Astrocyte (in vitro differentiated cells and primary cell): Measurements from ENCODE around the gene LAMA4. TPM values are rescaled to one million over a fixed set of nuclear protein-coding genes. Genes with fewer than 3 reads are reported as not detected.

Experiments
- DNase-seq: peaks from one replicate; pipeline ENCODE4 v3.0.0-alpha.2; 2010; ENCODE audit warnings: low read depth
- FAIRE-seq: peaks from 2 replicates; lab custom pipeline; 2011; peaks lifted over from hg19 to GRCh38; lab: Jason Lieb, UNC
- H2AFZ ChIP-seq: 2 replicates; pipeline ENCODE4 v1.6.0; 2012; ENCODE audit warnings: low read depth, low read length, inconsistent platforms
- H3K27ac ChIP-seq: 2 replicates; pipeline ENCODE4 v1.5.1; 2011; ENCODE audit warnings: low read depth, low read length, inconsistent platforms
- H3K27me3 ChIP-seq: 2 replicates; pipeline ENCODE4 v1.6.0; 2011; ENCODE audit warnings: low read length, inconsistent platforms; ENCODE audit not compliant: insufficient read depth
- H3K36me3 ChIP-seq: 2 replicates; pipeline ENCODE4 v1.5.1; 2011; ENCODE audit warnings: low read length, inconsistent platforms; ENCODE audit not compliant: insufficient read depth
- H3K4me1 ChIP-seq: 2 replicates; pipeline ENCODE4 v1.5.1; 2011; ENCODE audit warnings: low read length, inconsistent platforms; ENCODE audit not compliant: insufficient read depth
- H3K4me2 ChIP-seq: 2 replicates; pipeline ENCODE4 v1.6.0; 2012; ENCODE audit warnings: low read length, inconsistent platforms
- H3K4me3 ChIP-seq: 2 replicates; pipeline ENCODE4 v1.5.1; 2011; ENCODE audit warnings: low read depth, mild to moderate bottlenecking, low read length, inconsistent platforms; ENCODE audit not compliant: insufficient read depth
- H3K79me2 ChIP-seq: 2 replicates; pipeline ENCODE4 v1.6.0; 2012; ENCODE audit warnings: mild to moderate bottlenecking, low read length, inconsistent platforms; ENCODE audit not compliant: insufficient read depth
- H3K9ac ChIP-seq: 2 replicates; pipeline ENCODE4 v1.6.0; 2012; ENCODE audit warnings: mild to moderate bottlenecking, low read length, inconsistent platforms
- H3K9me3 ChIP-seq: 2 replicates; pipeline ENCODE4 v1.5.1; 2012; ENCODE audit warnings: low read depth, mild to moderate bottlenecking, low read length, inconsistent platforms; ENCODE audit not compliant: insufficient read depth
- H4K20me1 ChIP-seq: 2 replicates; pipeline ENCODE4 v1.6.0; 2012; ENCODE audit warnings: low read length, inconsistent platforms; ENCODE audit not compliant: insufficient read depth
- H3K27ac Mint-ChIP-seq: one replicate; pipeline ENCODE4 v1.8.0; 2021; ENCODE audit warnings: mild to moderate bottlenecking, mixed read lengths; ENCODE audit not compliant: unreplicated experiment
- H3K27me3 Mint-ChIP-seq: one replicate; pipeline ENCODE4 v1.8.0; 2021; ENCODE audit warnings: low read depth, mixed read lengths; ENCODE audit not compliant: unreplicated experiment
- H3K36me3 Mint-ChIP-seq: one replicate; pipeline ENCODE4 v1.8.0; 2021; ENCODE audit warnings: low read depth, mixed read lengths; ENCODE audit not compliant: unreplicated experiment
- H3K4me1 Mint-ChIP-seq: one replicate; pipeline ENCODE4 v1.8.0; 2021; ENCODE audit warnings: low read depth, mixed read lengths; ENCODE audit not compliant: unreplicated experiment
- H3K4me3 Mint-ChIP-seq: one replicate; pipeline ENCODE4 v1.8.0; 2021; ENCODE audit warnings: mild to moderate bottlenecking, moderate library complexity, mixed read lengths; ENCODE audit not compliant: unreplicated experiment
- H3K9me3 Mint-ChIP-seq: one replicate; pipeline ENCODE4 v1.8.0; 2021; ENCODE audit warnings: mild to moderate bottlenecking, mixed read lengths; ENCODE audit not compliant: unreplicated experiment
- CTCF ChIP-seq: IDR thresholded peaks from 2 replicates; pipeline ENCODE4 v1.5.1; 2011; ENCODE audit warnings: low read depth, mild to moderate bottlenecking, inconsistent platforms, low read length, moderate library complexity; ENCODE audit not compliant: insufficient read depth
- EZH2 ChIP-seq: IDR thresholded peaks from 2 replicates; pipeline ENCODE4 v1.6.1; 2012; ENCODE audit warnings: mild to moderate bottlenecking, low read length, inconsistent platforms; ENCODE audit not compliant: insufficient read depth
- total RNA-seq: library from RNA; stranded (reverse); gene quantifications from 2 replicates; pipeline ENCODE4 v1.2.1, GENCODE V29; 2021

The LAMA4 gene
- total RNA-seq, 1 donor from 2014 or later: 2.0 TPM

DNA sequence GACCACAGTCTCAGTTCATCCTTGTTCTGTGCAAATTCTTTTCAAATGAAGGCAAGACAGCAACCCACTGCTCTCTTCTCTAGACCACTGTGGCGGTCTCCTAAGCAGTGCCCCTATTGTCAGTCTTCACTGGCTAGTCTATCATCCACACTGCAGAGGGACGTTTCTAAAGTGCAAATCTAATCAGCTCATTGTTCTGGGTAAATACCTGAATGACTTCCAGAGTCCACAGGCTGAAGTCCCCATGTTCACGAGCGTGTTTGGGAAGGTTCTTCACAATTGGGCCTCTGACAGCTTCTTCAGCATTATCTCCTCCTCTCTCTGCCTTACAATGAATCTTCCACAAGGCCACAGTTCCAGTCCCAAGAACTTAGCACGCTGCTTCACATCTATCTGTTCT is 73.2 kb downstream of the LAMA4 start:
- FAIRE-seq (no peak), DNase-seq (no peak)
- Histone ChIP-seq H3K4me3 (no peak overlapping the region), H3K4me2 (no peak overlapping the region), H4K20me1 (no peaks in the 10 kb centered on the region), H3K79me2 (no peaks in the 10 kb centered on the region), H2AFZ (peak overlapping the region; percentile 1), H3K27ac (no peak overlapping the region), H3K9me3 (no peaks in the 10 kb centered on the region), H3K27me3 (no peaks in the 10 kb centered on the region), H3K9ac (no peak overlapping the region), H3K36me3 (peaks cover 7% of the 10 kb centered on the region), H3K4me1 (peaks cover 3% of the 10 kb centered on the region)
- Mint-ChIP-seq H3K4me1 (peaks cover 3% of the 10 kb centered on the region), H3K27me3 (no peaks in the 10 kb centered on the region), H3K4me3 (no peak overlapping the region), H3K9me3 (no peaks in the 10 kb centered on the region), H3K36me3 (no peaks in the 10 kb centered on the region), H3K27ac (no peak overlapping the region)
- no peak for TF ChIP-seq CTCF
- TF ChIP-seq EZH2: no peak

- H3K27ac Mint-ChIP-seq: no peak overlapping the region
- Histone ChIP-seq H3K4me3 (no peak overlapping the region), H3K9me3 (no peaks in the 10 kb centered on the region), H3K27me3 (no peaks in the 10 kb centered on the region), H4K20me1 (no peaks in the 10 kb centered on the region), H2AFZ (no peak overlapping the region), H3K9ac (no peak overlapping the region), H3K79me2 (no peaks in the 10 kb centered on the region), H3K4me1 (peaks cover 3% of the 10 kb centered on the region), H3K36me3 (peaks cover 6% of the 10 kb centered on the region), H3K27ac (no peak overlapping the region), H3K4me2 (no peak overlapping the region)
- no peaks in the 10 kb centered on the region for H3K9me3 Mint-ChIP-seq
- DNase-seq (peak; percentile 73), FAIRE-seq (no peak)
- no peak overlapping the region for H3K4me3 Mint-ChIP-seq
- no peaks in the 10 kb centered on the region for H3K36me3 Mint-ChIP-seq
- TF ChIP-seq EZH2: no peak
- peak; percentile 55 for TF ChIP-seq CTCF
- peaks cover 3% of the 10 kb centered on the region for H3K4me1 Mint-ChIP-seq
- H3K27me3 Mint-ChIP-seq: no peaks in the 10 kb centered on the region
Measured at GRCh38 chr6:112180095-112180820, 74.1 kb downstream of the LAMA4 start.

- H3K27me3 ChIP-seq: no peaks in the 10 kb centered on the region
- H3K4me2 ChIP-seq: no peak overlapping the region
- H3K4me3 Mint-ChIP-seq: no peak overlapping the region
- H3K9ac ChIP-seq: no peak overlapping the region
- H3K4me1 Mint-ChIP-seq: peaks cover 3% of the 10 kb centered on the region
- no peaks in the 10 kb centered on the region for H3K9me3 ChIP-seq
- H3K4me3 ChIP-seq: no peak overlapping the region
- no peak overlapping the region for H2AFZ ChIP-seq
- H3K27ac Mint-ChIP-seq: no peak overlapping the region
- no peak overlapping the region for H3K27ac ChIP-seq
- no peaks in the 10 kb centered on the region for H3K27me3 Mint-ChIP-seq
- DNase-seq: no peak
- TF ChIP-seq CTCF (no peak), EZH2 (no peak)
- FAIRE-seq: no peak
- no peaks in the 10 kb centered on the region for H3K79me2 ChIP-seq
- H3K36me3 Mint-ChIP-seq: no peaks in the 10 kb centered on the region
- H3K4me1 ChIP-seq: peaks cover 3% of the 10 kb centered on the region
- no peaks in the 10 kb centered on the region for H4K20me1 ChIP-seq
- H3K36me3 ChIP-seq: peaks cover 3% of the 10 kb centered on the region
- no peaks in the 10 kb centered on the region for H3K9me3 Mint-ChIP-seq
Measured at GRCh38 chr6:112179631-112180030, 74.7 kb downstream of the LAMA4 start.
